CD4-positive, alpha-beta T cell treated with Interferon gamma for 1 hour (primary cell): ENCODE measurements around the gene LRMDA.
"Not testable (repeated sequence)": the region's sequence is repeated elsewhere in the genome, so short reads cannot be mapped to it uniquely, and the experiment has no call there.

ENCODE experiments used
- DNase-seq: peaks from one replicate; pipeline ENCODE4 v3.0.0-alpha.2; 2020

The LRMDA gene

GRCh38 chr10:76554478-76554877 is 1123.1 kb downstream of the LRMDA start:
- DNase-seq: no peak

GRCh38 chr10:76555067-76555670 is 1123.7 kb downstream of the LRMDA start:
- no peak for DNase-seq

- DNase-seq: no peak
These were observed 1125.9 kb downstream of the LRMDA start for GRCh38 chr10:76557366-76557765.

- no peak for DNase-seq
These were observed 1127.2 kb downstream of the LRMDA start for GRCh38 chr10:76558586-76558985.

DNA sequence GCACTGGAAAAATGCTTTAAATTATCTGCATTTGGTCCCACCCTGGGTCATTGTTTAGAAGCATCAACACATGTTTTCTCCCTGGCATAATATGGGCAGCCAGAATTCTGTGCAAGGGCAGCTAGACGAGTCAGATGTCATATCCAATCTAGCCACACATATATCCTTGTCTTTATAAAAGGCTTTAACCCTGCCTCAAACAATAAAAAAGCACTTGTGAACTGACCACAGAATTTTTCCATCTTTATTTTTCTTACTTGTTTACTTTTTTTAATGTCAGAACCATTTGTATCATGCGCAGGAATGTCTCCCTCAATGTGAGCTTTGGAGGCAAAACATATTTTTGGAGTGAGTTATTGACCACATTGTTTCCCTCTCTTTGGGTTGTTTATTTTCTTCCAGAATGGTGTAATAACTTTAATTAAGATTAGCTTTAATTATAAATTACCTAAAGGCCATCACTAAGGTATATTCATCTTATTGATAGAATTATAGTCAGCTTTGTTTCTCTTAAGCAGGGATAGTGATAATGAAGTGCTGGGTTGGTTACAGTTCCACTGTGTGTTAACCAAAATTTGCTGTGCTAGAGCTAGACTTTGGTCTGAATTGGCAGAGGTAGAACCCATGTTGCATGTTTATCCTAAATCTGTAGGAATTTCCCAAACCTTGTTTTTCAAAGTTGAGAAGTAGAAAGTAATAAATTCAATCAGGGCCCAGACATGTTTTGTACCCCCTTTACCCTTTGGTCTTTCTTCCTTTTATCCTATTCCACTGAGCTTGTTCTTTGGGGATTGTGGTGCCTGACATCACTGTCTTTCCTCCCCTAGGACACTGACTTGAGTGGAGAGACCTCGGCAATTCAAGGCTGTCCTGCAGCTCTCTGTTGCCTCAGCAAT is 1127.8 kb downstream of the LRMDA start:
- no peak for DNase-seq

GRCh38 chr10:76559892-76560220 is 1128.4 kb downstream of the LRMDA start:
- no peak for DNase-seq

DNA sequence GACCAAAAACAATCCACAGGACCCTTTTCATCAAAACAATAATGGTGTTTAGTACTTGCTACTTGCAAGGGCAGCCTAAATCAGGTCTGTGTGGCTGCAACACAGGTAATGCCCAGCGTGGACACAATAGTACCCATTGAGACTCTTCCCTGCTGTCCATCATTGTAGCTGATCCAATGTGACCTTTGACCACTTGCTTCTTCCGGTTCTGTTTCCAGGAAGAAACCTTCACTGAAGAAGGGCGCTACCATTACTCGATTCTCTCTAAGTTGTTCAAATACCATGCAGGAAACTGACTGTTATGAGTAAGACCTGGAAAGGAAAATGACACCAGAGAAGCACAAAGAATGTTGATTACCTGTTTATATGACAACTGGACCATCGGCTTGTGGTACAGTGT is 1128.9 kb downstream of the LRMDA start:
- DNase-seq: no peak

GRCh38 chr10:76563286-76563685 is 1131.9 kb downstream of the LRMDA start:
- no peak for DNase-seq

GRCh38 chr10:76572021-76572420 is 1140.6 kb downstream of the LRMDA start:
- no peak for DNase-seq

DNA sequence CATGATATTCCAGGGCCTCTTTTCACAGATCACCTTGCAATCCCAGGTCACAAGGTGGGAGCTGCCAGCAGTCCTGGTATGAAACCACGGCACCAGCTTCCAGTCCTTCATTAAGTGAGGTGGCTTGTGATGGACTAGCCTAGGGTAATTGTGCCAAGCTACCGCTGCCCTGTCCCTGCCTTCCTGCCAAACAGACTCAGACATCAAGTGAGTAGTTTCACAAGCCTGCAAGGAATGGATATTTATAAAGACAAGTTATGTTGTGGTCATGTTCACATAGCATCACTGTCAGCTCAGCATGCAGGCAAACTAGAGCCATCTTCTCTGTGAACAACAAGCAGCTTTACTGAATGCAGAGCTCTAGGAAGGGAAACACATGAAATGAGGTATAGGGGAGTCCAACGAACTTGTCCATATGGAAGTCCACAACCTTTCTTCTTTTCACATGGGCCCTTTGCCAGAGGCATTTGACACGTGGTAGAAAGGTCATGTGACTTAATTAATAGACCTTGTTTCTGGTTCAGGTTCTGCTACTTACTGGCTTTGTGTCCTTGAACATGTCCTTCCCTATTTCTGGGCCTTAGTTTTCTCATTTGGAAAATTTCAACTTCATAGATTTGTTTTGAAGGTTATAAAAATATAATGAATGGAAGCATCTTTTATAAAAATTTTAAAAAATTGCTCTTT is 1145.0 kb downstream of the LRMDA start:
- no peak for DNase-seq

DNA sequence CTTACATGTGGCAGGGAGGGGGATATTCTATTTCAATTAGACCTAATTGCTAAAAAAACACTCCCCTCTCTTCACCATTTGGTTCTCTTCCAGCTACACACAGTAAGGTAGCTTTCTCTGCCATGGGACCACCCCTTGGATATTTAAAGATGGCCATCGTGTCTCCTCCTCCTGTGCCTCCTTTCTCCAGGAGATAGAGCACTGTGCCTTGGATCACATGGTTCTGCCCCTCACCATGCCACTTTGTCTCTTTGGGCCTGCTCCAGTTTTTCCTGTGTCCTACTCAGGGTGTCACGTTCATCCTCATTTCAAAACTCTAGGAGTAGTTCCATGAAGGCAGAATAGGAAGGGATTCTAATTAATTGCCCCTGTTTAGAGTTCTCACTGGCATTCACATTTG is 1146.0 kb downstream of the LRMDA start:
- no peak for DNase-seq

DNA sequence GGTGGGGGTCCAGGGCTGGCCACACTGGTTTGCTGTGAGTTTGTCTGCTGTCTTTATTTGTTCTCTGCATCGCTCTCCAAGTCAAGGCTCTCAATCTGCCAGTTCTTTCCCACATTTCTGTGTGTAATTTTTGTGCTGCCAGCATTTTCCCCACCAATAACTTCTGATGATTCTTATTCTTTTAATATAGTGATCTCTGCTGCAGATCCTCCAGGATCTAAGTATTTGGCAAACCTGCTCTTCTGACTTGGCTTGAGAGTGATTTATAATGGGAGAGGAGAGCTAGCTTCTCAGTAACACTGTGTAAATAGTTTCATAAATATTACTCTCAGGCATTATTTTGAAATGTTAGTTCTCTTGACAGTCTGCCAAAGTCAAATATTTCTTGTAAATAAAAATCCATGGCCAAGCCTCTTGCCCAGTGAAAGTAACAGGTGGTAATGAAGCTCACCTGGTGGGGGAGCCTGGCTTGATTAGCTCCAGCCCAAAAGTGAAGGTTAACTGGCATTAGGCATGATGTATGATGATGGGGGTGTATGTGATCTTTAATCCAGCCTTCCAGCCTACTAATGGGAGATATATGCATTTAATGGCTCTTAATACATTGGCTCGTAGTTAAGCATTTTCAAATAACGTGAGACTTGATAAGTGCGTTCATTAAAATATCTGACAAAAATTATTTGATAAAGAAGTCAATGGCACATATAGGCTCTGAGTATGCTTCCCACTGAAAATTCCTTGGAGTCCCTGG is 1150.3 kb downstream of the LRMDA start:
- no peak for DNase-seq

- no peak for DNase-seq
These were observed 1151.1 kb downstream of the LRMDA start for GRCh38 chr10:76582531-76582930.

DNA sequence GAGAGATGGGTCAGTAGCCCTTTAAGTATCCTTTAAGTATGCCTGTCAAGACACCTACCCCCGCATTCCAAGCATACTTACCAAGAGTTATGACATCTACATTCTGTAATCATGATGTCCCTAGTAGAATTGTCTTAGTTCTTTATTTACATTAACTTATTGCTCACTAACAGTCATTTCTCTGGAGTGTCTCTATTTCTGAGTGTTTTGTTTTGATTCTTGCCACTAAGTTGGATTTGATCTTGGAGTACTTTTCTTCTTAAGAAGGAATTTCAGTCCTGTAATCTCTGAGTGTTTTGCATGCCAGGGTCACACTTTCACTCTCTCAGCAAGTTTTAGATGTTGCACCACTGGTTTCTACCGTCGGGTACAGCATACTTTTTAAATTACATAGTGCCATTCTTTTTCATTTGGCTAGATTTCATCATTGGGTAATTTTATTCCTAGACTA is 1152.3 kb downstream of the LRMDA start:
- DNase-seq: no peak

- DNase-seq: not testable (repeated sequence)
These were observed 1153.0 kb downstream of the LRMDA start for GRCh38 chr10:76584466-76584865.
